T47D (cell line): Measurements from ENCODE around the gene LRIG1.
A peak's percentile ranks its signal among the peaks of the same experiment; 100 is the strongest.

Experiments used
- DNase-seq, 2 experiments: peaks; one replicate each; pipeline versions ENCODE4 v3.0.0 to v3.0.0-alpha.2; 2011 to 2012; ENCODE audit warnings: low read depth in 1 of 2, low spot score in 1 of 2
- JUND ChIP-seq: IDR thresholded peaks from 2 replicates; pipeline ENCODE4 v1.6.1; 2012; ENCODE audit warnings: low read depth
- in situ Hi-C: cut with HindIII; loops from 2 replicates; pipeline ENCODE4 v1.10.0; 2016; ENCODE audit warnings: low sequenced_read_pairs, low pct_unique_long_range_greater_than_20kb

LRIG1 gene

GRCh38 chr3:66410976-66411375 lies 89.8 kb downstream of the LRIG1 start:
- TF ChIP-seq JUND, result no peak
- in situ Hi-C loops, result no loop called here
- no peak for DNase-seq

GRCh38 chr3:66409771-66410754 lies 90.8 kb downstream of the LRIG1 start:
- TF ChIP-seq JUND, result no peak
- in situ Hi-C loops, result no loop called here
- DNase-seq, result no peak

DNA sequence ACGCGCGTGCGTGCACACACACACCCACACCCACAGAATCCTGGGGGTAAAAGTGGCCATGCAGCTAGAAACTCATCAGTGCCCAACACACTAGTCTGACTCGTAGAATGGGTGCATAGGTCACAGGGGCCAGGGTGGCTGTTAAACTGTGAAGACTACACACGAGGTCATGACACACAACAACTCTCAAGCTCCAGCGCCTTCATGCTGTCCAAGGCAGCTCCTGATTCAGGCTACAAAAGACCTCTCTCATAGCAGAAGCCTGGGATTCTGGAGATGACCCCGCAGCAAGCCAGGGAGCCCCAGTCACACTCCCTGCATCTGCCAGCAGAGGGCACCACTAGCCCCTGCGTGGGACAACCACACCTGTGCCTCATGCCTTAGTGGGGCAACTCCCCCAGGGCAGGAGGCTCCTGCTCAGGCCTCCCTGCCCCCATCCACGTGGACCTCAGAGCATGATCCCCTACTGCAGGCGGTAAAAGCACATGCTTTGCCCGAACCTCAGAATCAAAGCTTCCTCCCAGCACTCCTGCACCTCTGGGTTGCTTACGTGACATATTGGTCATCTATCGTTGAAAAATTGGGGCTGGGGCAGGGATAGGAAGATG lies 93.1 kb downstream of the LRIG1 start:
- no peak for TF ChIP-seq JUND
- in situ Hi-C loops, result no loop called here
- peak; percentile 65 to 68 for DNase-seq

DNA sequence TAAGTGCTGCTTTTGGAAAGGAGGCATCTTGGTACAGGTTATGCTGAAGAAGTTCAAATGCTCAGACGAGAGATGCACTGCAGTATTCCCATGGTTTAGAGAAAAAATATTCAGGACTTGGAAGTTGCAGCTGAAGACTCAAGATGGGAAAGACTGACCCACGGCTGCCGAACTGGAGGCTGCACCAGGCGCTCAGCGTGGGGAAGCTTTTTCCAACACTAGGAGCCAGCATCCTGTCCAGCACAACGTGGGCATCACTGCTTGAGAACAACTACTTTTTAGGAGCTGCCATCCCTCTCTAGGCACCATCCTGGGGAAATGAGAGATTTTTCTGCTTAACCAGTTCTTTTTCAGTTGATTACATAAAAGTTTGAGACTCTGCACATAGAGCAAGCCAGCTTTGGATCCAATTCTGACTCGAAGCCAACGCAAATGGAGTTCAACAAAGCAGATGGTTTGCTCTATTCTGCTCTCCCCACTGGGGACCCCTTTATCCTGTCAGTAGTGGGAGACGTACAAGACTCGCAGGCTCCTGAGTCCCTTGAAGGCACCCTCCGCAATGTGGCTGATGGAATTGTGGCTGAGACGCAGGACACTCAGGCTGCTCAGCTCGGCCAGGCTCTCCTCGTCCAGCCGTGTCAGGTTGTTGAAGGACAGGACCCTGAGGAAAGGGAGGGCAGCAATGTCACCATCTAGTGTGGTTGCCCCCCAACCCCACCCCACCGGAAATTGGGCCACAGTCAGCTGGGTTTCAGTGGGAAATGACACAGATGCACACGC lies 93.8 kb downstream of the LRIG1 start:
- in situ Hi-C loops, result no loop called here
- no peak for TF ChIP-seq JUND
- no peak for DNase-seq

GRCh38 chr3:66406163-66406562 lies 94.7 kb downstream of the LRIG1 start:
- in situ Hi-C loops, result no loop called here
- no peak for DNase-seq
- TF ChIP-seq JUND, result no peak

DNA sequence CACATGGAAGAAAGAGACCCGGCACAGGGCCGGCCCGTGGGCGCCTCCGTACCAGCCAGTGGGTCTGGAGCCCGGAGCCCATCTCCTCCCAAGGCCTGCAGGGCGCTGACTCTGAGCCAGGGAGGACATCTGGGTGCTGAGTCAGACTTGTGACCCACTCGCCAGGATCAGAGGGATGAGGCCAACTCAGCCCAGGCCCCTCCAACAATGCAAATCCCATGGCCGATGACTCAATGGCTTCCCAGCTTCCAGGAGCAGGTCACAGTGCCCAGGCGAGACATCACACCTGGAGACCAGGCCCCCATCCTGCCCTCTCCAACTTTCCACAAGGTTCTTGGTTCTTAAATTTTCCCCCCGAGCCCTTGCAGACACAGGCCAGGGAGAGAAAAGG lies 95.1 kb downstream of the LRIG1 start:
- DNase-seq, result no peak
- no peak for TF ChIP-seq JUND
- in situ Hi-C loops, result no loop called here

DNA sequence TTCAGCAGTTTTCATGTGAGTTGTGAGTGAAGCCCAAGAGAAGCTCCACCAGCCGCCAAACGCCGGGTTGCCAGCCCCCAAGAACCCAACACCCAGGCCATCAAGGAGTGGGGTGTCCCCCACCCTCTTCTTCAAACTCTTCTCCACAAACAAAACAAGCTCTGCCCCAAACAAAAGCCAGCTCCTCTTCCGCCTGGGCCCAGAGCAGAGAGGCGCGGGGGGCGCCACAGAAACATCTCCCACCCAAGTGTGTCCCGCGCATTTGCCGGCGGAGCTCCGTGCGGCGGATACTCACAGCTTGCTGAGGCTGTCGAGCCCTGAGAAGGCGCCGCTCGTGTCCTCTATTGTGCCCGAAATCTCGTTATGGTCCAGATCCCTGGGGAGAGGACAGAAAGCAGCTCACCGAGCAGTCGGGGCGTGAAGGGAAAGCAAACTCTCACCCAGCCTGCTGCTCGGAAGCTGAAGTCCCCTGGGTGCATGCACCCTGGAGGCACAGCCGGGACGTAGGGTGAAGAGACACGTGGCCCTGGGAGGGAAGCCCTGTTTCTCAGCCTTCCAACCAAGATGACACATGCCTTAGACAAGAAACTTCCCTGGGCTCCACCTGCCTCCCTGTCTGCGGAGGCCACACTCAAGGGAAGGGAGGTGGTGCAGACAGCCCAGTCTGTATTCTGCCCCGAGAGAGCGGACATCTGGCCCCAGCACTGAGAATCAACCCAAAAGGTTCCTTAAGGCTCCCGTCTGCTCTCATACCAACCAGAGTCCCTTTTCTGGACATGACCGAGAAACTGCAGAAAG lies 95.7 kb downstream of the LRIG1 start:
- DNase-seq, result no peak
- TF ChIP-seq JUND, result no peak
- in situ Hi-C loops, result no loop called here

DNA sequence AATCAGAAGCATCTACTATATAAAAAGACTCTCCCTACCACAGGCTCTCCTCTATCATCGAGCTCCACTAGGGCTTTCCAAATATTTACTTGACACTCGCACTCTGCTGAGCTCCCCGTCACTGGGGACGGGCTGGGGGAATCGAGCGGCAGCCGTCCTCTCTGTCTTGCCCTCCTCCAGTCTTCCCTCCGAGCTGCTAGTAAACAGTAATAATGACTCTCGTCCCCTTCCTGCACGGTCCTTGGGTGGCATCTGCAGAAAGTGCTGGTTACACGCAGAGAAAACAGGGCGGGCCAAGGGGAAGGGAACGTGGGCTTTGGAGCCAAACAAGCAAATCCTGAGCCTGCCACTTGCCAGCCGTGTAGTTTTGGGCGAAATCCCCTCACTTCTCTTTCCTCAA lies 96.6 kb downstream of the LRIG1 start:
- TF ChIP-seq JUND, result no peak
- DNase-seq, result no peak
- in situ Hi-C loops, result no loop called here

GRCh38 chr3:66403323-66403990 lies 97.4 kb downstream of the LRIG1 start:
- in situ Hi-C loops, result no loop called here
- no peak for DNase-seq
- TF ChIP-seq JUND, result no peak

DNA sequence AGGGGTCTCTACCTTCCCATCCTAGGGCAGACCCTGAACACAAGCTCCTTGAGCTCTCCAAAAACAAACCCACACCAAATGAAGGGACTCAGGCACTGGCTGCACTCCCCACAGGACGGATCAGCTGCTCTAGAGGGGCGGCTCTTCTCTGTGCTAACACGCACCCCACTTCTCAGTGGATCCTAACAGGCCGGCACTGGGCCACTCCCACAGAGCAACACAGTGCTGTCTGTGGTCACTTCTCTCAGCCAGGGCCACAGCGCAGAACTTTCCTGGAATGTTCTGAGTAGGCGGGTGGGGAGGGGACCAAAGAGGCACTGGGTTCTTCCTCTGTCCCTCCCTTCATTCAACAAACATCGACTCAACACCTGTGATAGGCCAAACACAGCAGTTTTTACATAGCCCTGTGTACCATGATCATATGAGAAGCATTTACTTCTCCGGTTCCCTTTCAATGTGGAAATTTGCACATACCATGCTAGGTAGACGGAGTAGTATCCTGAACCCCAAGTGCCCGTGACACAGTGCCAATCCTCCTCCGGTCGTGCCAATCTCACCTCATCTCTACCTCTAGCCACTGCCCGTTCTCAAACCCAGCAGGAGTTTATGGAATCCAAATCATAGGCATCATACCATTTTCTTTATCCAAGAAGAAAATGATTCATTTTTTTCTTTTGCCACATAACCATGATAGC lies 98.1 kb downstream of the LRIG1 start:
- in situ Hi-C loops, result no loop called here
- TF ChIP-seq JUND, result no peak
- no peak for DNase-seq

DNA sequence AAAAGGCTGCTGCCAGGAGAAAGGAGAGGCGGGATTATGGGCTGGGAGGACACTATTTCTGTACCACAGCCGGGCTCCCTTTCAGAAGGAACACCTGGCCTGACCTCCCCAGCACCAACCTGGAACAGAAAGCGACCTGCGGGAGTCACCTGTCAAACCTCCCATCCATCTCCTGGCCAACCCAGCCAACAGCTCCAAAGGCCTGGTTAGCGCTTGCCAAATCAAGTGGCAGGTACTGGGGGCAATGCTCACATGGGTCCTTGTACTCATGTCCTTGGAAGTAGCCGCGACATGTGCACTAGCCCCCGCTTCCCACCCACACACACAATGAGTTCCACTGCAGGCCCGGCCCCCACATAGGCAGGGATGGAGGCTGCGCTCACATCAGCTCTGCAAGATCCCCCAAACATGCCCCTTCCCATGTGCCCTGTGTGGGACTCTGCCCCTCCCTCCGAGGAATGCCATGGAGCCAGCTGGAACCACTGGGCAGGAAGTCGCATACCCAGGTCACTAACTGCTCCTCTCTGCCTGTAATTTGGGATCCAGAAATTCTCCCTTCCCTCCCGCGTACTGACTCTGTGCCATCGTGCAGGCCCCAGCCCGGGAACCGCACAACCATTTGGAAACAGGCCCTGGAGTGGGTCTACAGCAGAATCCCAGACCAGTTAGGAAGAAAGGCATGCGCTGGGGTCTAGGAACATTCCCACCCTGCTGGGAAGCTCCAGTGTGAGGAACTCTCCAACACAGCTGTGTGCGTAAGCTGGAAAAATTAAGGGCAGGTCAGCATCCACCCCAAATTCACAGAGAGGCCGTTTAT lies 98.9 kb downstream of the LRIG1 start:
- no peak for DNase-seq
- no peak for TF ChIP-seq JUND
- in situ Hi-C loops, result no loop called here
